Activated B cell treated with CpG ODN at 0.5 μM for 24 hours (primary cell): ENCODE results near the gene FGFBP2. TPM values are rescaled to one million over a fixed set of nuclear protein-coding genes. Genes with fewer than 3 reads are reported as not detected.

Experiments used
- ATAC-seq: fragments of 200-7000 bp; cut with Tn5 transposase; one replicate; pipeline ENCODE4 v1.10.0; 2021; ENCODE audit warnings: low read depth, mild to moderate bottlenecking, moderate library complexity
- CTCF ChIA-PET: fragments of 350-600 bp; sonication (Branson Sonifier 250); formaldehyde crosslinking; loops from one replicate; lab custom pipeline; 2021; ENCODE audit warnings: antibody characterized with exemption; lab: Charles Lee
- POLR2A ChIA-PET: fragments of 350-600 bp; sonication (Branson Sonifier 250); formaldehyde crosslinking; loops from one replicate; lab custom pipeline; 2021; ENCODE audit warnings: antibody characterized with exemption; lab: Charles Lee
- DNase-seq: peaks from one replicate; pipeline ENCODE4 v3.0.0; 2022
- H3K27ac Mint-ChIP-seq: one replicate; pipeline ENCODE4 v1.8.0; 2020; ENCODE audit warnings: mixed read lengths
- H3K27me3 Mint-ChIP-seq: one replicate; pipeline ENCODE4 v1.8.0; 2021; ENCODE audit warnings: mixed read lengths
- H3K36me3 Mint-ChIP-seq: one replicate; pipeline ENCODE4 v1.8.0; 2021; ENCODE audit warnings: low read depth, mixed read lengths
- H3K4me1 Mint-ChIP-seq: one replicate; pipeline ENCODE4 v1.8.0; 2021; ENCODE audit warnings: mixed read lengths
- H3K4me3 Mint-ChIP-seq: one replicate; pipeline ENCODE4 v1.8.0; 2020; ENCODE audit warnings: mild to moderate bottlenecking, mixed read lengths
- H3K9me3 Mint-ChIP-seq: one replicate; pipeline ENCODE4 v1.8.0; 2020; ENCODE audit warnings: mixed read lengths
- intact Hi-C: fragments of 100-400 bp; cut with micrococcal nuclease; formaldehyde crosslinking; loops from one replicate; pipeline ENCODE4 v1.15.1; 2024
- total RNA-seq: library from RNA; stranded (reverse); gene quantifications from 2 replicates; pipeline ENCODE4 v1.2.3, GENCODE V29; 2022
- TF ChIP-seq, protein P1 (sequence below): fragments of 200-600 bp; IDR thresholded peaks from one replicate; pipeline ENCODE4 v1.8.0; 2022; ENCODE audit warnings: antibody characterized with exemption, mild to moderate bottlenecking

FGFBP2 gene
- total RNA-seq, 1 donor from 2014 or later: 0.20 TPM

- no peak for DNase-seq
- TF ChIP-seq, protein P1, sequence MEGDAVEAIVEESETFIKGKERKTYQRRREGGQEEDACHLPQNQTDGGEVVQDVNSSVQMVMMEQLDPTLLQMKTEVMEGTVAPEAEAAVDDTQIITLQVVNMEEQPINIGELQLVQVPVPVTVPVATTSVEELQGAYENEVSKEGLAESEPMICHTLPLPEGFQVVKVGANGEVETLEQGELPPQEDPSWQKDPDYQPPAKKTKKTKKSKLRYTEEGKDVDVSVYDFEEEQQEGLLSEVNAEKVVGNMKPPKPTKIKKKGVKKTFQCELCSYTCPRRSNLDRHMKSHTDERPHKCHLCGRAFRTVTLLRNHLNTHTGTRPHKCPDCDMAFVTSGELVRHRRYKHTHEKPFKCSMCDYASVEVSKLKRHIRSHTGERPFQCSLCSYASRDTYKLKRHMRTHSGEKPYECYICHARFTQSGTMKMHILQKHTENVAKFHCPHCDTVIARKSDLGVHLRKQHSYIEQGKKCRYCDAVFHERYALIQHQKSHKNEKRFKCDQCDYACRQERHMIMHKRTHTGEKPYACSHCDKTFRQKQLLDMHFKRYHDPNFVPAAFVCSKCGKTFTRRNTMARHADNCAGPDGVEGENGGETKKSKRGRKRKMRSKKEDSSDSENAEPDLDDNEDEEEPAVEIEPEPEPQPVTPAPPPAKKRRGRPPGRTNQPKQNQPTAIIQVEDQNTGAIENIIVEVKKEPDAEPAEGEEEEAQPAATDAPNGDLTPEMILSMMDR: no peak
- Mint-ChIP-seq H3K27me3 (peaks cover 2% of the 10 kb centered on the region), H3K36me3 (no peaks in the 10 kb centered on the region), H3K9me3 (no peaks in the 10 kb centered on the region), H3K27ac (no peak overlapping the region), H3K4me1 (peaks cover 31% of the 10 kb centered on the region), H3K4me3 (no peak overlapping the region)
- ATAC-seq: no peak
- ChIA-PET CTCF (interaction anchor here (1.0 kb wide), 1 partner anchor 46 kb away, joined by 3 read pairs; no protein-coding TSS in a partner anchor), POLR2A (no interaction called here)
- intact Hi-C loops: no loop called here
These were observed 34.1 kb downstream of the FGFBP2 start for GRCh38 chr4:15928883-15929282.

DNA sequence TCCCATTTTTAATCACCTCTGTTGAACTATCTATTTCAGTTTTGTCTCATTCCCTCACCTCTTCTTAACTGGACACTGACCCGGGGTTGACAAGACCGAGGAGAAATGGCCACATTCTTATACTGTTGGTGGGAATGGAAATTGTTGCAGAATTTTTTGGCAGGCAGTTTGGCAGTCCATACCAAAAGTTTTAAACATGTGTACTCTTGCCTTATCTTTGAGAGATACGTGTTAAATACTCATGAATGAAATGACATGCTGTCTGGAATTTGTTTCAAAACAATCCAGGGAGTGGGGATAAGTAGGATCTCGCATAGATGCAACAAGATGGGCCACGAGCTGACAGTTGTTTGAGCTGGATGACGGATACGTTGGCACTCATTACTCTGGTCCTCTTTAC lies 36.5 kb downstream of the FGFBP2 start:
- Mint-ChIP-seq H3K9me3 (no peaks in the 10 kb centered on the region), H3K4me1 (peaks cover 17% of the 10 kb centered on the region), H3K27me3 (peaks cover 2% of the 10 kb centered on the region), H3K27ac (no peak overlapping the region), H3K36me3 (no peaks in the 10 kb centered on the region), H3K4me3 (no peak overlapping the region)
- ATAC-seq (no peak), DNase-seq (no peak)
- ChIA-PET CTCF (no interaction called here), POLR2A (no interaction called here)
- intact Hi-C loops: no loop called here
- TF ChIP-seq, protein P1: no peak

GRCh38 chr4:15925830-15926229 lies 37.1 kb downstream of the FGFBP2 start:
- H3K4me1 Mint-ChIP-seq: peaks cover 11% of the 10 kb centered on the region
- ATAC-seq (no peak), DNase-seq (no peak)
- H3K27me3 Mint-ChIP-seq: peaks cover 2% of the 10 kb centered on the region
- POLR2A ChIA-PET: no interaction called here
- H3K9me3 Mint-ChIP-seq: no peaks in the 10 kb centered on the region
- no peaks in the 10 kb centered on the region for H3K36me3 Mint-ChIP-seq
- CTCF ChIA-PET: no interaction called here
- intact Hi-C loops: no loop called here
- H3K27ac Mint-ChIP-seq: no peak overlapping the region
- TF ChIP-seq, protein P1: no peak
- no peak overlapping the region for H3K4me3 Mint-ChIP-seq

- TF ChIP-seq, protein P1: no peak
- Mint-ChIP-seq H3K4me3 (no peak overlapping the region), H3K27ac (no peak overlapping the region), H3K4me1 (no peaks in the 10 kb centered on the region), H3K9me3 (no peaks in the 10 kb centered on the region), H3K36me3 (no peaks in the 10 kb centered on the region), H3K27me3 (peaks cover 6% of the 10 kb centered on the region)
- DNase-seq: no peak
- intact Hi-C loops: no loop called here
- ChIA-PET POLR2A (no interaction called here), CTCF (no interaction called here)
- no peak for ATAC-seq
These were observed 41.4 kb downstream of the FGFBP2 start for GRCh38 chr4:15921592-15921932.

DNA sequence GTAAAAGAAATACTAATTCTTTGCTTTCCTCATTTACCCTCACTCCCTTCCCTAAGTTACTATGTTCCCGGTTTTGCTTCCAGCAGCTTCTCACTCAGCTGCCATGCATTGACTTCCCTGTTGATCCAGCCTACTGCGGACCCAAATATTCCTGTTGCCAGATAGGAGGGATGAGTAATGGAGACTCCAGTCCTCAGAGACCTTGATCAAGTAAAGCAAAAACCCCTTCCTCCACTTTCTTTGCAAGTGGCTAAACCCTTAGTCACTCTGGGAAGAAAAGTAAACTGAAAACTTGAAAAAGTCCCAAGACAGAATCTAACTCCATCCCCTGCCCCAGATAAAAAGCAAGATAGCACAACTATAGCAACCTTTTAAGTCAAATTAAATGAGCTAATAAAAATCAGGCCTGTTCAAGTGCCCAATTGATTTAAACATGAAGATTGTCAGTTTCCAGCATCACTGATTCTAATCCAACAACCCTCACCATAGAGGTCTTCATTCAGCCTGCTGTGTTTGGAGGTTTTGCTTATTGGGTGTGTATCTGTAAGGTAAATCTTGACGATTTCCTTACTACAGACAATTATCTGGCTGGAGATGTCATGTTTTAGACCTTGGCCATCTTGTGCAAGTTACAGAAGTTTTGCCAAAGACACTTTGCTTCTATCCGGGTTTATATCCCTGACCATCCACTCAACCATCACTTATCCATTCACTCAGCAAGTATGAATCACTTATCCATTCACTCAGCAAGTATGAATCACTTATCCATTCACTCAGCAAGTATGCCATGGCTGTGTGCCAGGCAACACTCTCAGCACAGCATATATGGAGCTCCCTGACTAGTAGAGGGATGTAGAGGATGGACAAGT lies 42.0 kb downstream of the FGFBP2 start:
- CTCF ChIA-PET: no interaction called here

More for the DNA sequence above, 42.0 kb downstream of the FGFBP2 start:
- H3K9me3 Mint-ChIP-seq: peaks cover 3% of the 10 kb centered on the region
- ATAC-seq: no peak
- POLR2A ChIA-PET: no interaction called here
- no peaks in the 10 kb centered on the region for H3K36me3 Mint-ChIP-seq
- H3K27ac Mint-ChIP-seq: no peak overlapping the region
- TF ChIP-seq, protein P1: no peak
- H3K4me3 Mint-ChIP-seq: no peak overlapping the region
- intact Hi-C loops: no loop called here
- H3K27me3 Mint-ChIP-seq: peaks cover 6% of the 10 kb centered on the region
- DNase-seq: no peak
- H3K4me1 Mint-ChIP-seq: no peaks in the 10 kb centered on the region
